GM19025 (cell line): Measurements from ENCODE around the gene RELN.
"Not testable (repeated sequence)": the region's sequence is repeated elsewhere in the genome, so short reads cannot be mapped to it uniquely, and the experiment has no call there.

Source experiments
- ATAC-seq: cut with Tn5 transposase; IDR thresholded peaks from one replicate; pipeline ENCODE4 v1.9.1; 2021; ENCODE audit warnings: mild to moderate bottlenecking, low read depth, moderate library complexity; ENCODE audit not compliant: unreplicated experiment

Gene RELN

GRCh38 chr7:103905997-103906396 is 83.5 kb downstream of the RELN start:
- ATAC-seq, result no peak

- no peak for ATAC-seq
Measured at GRCh38 chr7:103902917-103903316, 86.5 kb downstream of the RELN start.

DNA sequence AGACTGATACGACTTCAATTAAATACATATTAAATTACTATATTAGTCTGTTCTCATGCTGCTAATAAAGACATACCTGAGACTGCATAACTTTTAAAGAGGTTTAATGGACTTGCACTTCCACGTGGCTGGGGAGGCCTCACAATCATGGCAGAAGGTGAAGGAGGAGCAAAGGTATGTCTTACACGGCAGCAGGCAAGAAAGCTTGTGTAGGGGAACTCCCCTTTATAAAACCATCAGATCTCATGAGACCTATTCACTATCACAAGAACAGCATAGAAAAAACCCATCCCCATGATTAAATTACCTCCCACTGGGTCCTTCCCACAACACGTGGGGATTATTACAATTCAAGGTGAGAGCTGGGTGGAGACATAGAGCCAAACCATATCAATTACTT is 92.6 kb downstream of the RELN start:
- ATAC-seq, result not testable (repeated sequence)

DNA sequence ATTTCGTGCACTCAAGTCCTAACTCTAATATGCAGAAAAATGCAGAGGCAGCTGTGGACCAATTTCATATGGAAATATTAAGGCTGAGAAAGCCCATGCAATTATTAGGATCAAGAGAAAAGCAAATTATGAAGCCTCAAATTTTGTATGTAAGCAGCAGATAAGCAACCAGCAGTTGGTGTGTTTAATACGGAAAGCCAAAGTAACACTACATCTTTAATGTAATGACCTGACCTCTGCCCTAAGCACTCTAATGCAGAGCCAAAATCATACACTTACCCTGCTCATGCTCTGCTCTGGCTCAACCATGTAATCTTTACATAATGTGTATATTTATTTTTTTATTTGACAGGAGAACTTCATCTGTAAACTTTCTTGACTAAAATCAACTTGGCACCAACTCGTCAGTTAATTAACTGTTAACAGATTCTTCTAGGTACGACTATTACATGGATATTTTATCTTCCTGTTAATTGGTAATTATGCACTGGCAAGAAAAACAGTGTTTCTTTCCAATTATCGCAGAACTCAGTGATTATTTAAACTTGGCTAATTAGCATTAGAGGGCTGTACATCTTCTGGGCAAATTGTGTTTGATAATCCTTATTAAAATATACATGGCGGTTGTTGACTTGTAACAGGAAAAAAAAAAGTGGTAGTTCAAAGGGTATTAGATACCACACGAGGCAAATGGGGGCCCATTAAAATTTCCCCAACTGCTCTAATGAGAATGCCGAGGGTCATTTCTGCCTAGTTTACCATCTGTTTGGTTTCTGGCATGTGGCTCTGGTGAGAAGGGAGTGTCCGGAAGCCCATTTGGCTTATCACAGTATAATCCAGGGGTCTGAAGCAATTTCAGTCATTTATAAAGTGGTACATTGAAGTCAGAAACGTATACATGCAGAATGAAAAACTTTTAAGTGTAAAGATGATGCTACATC is 94.5 kb downstream of the RELN start:
- ATAC-seq, result no peak

- no peak for ATAC-seq
Measured at GRCh38 chr7:103893350-103893749, 96.1 kb downstream of the RELN start.

GRCh38 chr7:103889451-103889850 is 100.0 kb downstream of the RELN start:
- no peak for ATAC-seq

GRCh38 chr7:103888603-103889153 is 100.8 kb downstream of the RELN start:
- ATAC-seq, result no peak

DNA sequence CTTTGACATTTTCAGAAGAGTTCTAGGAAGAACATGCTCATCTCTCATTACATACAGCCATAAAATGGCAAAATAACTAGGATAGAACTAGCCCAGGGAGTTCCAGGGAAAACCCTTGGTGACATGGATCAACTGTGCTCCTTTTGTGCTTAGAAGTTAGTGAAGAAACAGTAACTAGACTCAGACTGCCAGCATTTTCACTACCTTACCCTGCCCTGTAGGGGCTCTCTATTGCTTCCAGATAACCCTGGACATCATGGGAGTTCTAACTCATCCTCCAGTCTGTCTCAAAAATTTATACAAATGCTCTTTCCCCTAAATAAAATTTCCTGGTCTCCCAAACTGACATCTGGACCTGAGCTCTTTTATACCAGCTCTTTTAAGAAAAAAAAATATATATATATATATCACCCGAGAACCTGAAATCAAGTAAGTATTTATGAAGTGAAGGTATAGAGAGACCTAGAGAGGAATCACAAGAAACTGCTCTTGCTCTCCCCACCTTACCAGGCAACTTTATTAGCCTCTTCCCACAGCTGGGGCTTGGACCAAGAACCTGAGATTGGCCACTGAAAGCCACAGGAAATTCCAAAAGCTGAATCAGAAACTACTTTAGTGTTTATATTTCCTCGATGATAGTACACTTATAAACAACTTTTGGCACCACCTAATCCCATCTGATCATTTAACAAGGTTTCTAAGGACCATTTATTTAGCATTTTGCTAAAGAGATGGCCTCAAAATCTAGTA is 101.4 kb downstream of the RELN start:
- no peak for ATAC-seq

- no peak for ATAC-seq
Measured at GRCh38 chr7:103887050-103887449, 102.4 kb downstream of the RELN start.

DNA sequence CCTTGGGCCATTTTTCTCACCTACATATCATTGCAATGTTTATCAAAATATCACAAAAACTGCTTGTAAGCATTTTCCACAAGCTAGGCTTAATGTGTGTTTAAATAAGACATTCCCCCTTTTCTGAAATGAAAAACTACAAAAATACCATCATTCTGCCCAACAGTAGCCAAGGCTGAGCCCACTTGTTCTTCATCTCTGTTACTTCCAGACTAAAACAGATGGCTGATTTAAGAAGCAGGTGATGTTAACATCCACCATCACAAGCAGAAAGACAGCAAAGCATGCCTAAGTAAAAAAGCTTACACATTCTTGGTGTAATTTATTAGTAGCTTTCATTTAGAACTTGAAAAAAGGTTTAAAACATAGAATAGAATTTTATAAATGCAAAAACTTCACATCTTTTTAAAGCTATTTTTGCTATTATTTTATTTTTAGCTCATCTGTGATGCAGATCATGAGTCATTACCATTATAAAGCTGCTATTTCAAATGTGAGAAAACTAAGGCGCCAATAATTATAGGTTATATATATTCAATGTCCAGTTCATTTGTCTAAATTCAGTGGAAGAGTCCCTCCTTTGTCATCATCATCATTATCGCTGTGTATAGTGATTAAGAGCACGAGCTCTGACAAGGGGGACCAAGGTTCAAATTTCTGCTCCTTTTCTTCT is 109.4 kb downstream of the RELN start:
- ATAC-seq, result no peak

DNA sequence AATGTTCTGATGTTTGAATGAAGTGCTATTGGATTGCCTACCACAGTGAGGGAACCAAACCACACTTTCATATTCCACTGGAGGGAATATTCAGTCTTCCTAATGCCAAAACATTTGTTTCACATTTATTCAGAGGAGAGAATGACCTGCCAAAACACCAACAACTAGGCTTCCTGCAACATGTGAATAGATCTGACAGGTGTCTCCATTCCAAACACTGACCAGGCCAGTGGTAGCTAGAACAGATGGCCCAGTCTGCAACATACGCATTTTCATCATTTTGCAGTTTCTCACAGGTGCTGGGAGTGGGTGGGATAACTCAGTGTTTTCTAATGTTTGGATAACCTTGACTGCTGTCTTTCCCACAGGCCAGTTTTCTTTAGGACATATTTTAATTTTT is 110.0 kb downstream of the RELN start:
- no peak for ATAC-seq

- ATAC-seq, result no peak
Measured at GRCh38 chr7:103877565-103877964, 111.9 kb downstream of the RELN start.

DNA sequence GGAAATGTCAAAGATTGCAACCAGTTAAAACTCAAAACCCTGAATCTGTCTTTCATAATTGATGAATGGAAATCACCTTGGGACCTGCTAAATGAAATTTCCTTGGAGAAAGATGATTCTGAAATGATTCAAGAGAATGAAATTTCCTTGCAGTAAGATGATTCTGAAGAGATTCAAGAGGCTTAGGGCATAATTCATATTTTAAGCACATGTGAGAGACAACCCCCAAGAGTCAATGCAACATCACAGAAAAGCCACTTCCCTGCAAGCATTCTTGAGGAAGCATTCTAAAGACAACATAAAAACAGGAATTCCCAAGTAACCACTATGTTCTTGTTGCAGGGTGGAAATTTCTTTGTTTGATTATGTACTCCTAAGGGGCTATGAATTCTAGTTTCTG is 113.7 kb downstream of the RELN start:
- no peak for ATAC-seq

- ATAC-seq, result no peak
Measured at GRCh38 chr7:103871473-103871872, 118.0 kb downstream of the RELN start.

DNA sequence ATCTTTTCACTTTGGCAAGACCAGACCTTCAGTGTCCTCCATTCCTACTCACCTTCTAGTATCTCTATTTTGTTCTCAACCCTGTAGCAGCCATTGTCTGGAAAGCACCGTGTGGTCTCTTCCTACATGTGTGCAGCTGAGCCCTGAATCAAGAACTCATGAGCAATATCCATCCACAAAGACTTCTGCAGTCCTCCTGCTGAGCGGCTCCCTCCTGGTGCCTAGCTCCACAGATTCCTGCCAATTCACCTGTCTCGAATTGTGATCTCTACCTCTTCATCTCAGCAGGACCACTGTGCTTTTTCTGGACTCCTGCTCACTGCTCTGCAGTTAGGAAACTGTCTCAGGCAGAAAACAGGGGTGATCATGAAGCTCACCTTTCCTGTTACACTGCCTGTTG is 118.8 kb downstream of the RELN start:
- ATAC-seq, result no peak

- no peak for ATAC-seq
Measured at GRCh38 chr7:103867874-103868273, 121.6 kb downstream of the RELN start.

DNA sequence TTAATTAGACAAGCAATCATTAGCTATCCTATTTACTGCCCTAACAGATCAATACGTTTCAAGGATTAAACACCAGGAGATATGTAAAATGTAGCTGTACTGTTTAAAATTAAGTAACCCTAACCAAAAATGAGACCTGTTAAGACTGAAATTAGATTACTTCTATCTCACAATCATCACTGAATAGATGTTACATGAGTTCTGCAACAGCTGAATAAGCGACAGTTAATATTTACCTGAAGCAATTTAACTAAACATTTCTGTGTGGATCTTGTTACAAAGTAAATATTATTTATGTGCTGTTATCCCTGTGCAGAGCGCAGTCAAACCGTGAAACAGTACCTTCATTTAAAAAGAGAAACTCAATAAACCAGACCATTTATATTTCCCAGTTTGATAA is 122.5 kb downstream of the RELN start:
- ATAC-seq, result no peak

GRCh38 chr7:103865442-103865841 is 124.0 kb downstream of the RELN start:
- no peak for ATAC-seq

DNA sequence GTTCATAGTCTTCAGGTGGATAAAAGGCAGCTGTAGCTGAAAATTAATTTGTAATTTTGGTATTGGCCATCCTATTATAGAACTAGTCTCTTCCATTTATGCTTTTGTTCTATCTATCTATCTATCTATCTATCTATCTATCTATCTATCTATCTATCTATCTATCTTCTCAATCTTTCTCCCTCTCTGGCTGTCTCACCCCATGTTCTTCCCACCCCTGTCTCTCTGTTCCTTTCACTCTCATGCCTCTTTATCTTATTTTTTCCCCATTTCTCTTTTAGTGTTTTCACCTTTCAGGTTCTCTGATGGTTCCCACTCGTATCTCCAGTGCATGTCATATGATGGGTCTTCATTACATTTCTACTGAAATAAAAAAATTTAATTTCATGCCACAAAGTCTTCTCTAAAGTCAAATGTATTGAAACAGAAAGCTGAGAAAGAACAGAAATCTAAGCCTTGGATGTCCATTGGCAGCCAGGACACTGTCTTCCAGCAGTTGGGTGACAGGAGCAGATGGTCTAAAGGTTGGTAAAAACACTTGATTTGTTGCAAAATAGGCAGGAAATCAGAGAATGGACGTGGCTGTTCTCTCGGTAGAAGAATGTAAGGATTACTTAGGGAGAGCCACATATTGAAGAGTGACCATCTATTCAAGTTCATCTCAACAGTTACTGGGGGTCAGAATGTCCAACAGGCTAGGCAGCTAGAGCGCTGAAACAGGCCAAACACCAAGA is 127.0 kb downstream of the RELN start:
- no peak for ATAC-seq

GRCh38 chr7:103859709-103860108 is 129.7 kb downstream of the RELN start:
- ATAC-seq, result no peak
